Ascending aorta (tissue), 2 donors: Measurements from ENCODE around the gene LAMA3. TPM values are rescaled to one million over a fixed set of nuclear protein-coding genes. Genes with fewer than 3 reads are reported as not detected.
A peak's percentile ranks its signal among the peaks of the same experiment; 100 is the strongest.

ENCODE experiments used
- DNase-seq, 2 donors: peaks; one replicate each; pipeline ENCODE4 v3.0.0-alpha.2; 2019; ENCODE audit warnings: low spot score in 2 of 2
- H3K27ac ChIP-seq, 2 donors: fragments of 200-600 bp; sonication (generic); one replicate each; pipeline ENCODE4 v1.5.1; 2016 to 2017; ENCODE audit warnings: mild to moderate bottlenecking in 1 of 2
- H3K27me3 ChIP-seq: fragments of 200-600 bp; sonication (generic); one replicate; pipeline ENCODE4 v1.5.1; 2017
- H3K36me3 ChIP-seq, 2 donors: fragments of 200-600 bp; sonication (generic); one replicate each; pipeline ENCODE4 v1.5.1; 2016
- H3K4me1 ChIP-seq, 2 donors: fragments of 200-600 bp; sonication (generic); one replicate each; pipeline ENCODE4 v1.5.1; 2016 to 2017; ENCODE audit warnings: mild to moderate bottlenecking in 1 of 2
- H3K4me3 ChIP-seq, 2 donors: fragments of 200-600 bp; sonication (generic); one replicate each; pipeline ENCODE4 v1.5.1; 2016 to 2017; ENCODE audit warnings: mild to moderate bottlenecking in 1 of 2
- H3K9me3 ChIP-seq, 2 donors: fragments of 200-600 bp; sonication (generic); one replicate each; pipeline ENCODE4 v1.5.1; 2016
- CTCF ChIP-seq, 3 experiments: fragments of 200-600 bp in 2 of 3; fragments of 450-650 bp in 1 of 3; sonication (generic) in 2 of 3; IDR thresholded peaks; one replicate each; pipeline ENCODE4 v1.5.1; 2016 to 2019; ENCODE audit warnings: antibody characterized with exemption in 3 of 3, mild to moderate bottlenecking in 1 of 3, moderate library complexity in 1 of 3
- intact Hi-C: fragments of 100-400 bp; cut with DNase I; formaldehyde crosslinking; loops from one replicate; pipeline ENCODE4 v1.15.1; 2023
- total RNA-seq: library from RNA; depleted of rRNA; stranded (reverse); fragments of >200 nt; gene quantifications from one replicate; pipeline ENCODE4 v1.1.0, GENCODE V29; 2016

Gene LAMA3
- total RNA-seq, 1 donor from 2014 or later, result 27.2 TPM

DNA sequence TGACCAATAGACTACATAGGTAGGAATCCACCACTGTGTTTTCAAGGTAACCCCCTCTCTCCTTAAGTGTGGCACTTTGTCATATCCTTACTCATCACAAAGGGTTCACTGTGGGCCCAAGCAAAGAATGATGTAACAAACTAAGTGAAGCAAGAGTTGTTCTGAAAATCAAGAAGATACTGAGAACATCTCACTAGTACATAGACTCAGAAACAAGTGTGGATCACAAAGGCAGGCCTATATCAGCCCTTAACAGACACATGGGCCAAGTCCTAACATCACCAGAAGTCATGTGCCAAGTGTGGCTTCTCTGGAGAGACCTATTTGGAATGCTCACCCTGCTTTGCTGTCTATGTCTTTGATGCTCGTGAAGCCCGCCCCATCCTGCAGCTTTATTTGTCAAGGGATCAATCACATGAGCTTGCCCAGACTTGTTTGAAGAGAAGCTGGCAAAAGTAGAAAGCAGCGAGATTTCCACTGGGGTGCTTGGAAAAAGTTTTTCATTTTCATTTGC, 194.1 kb downstream of the LAMA3 start:
- DNase-seq, result no peak
- Histone ChIP-seq H3K4me3 (no peak overlapping the region), H3K27me3 (no peaks in the 10 kb centered on the region), H3K27ac (peak overlapping the region; percentile 77 to 85), H3K9me3 (no peaks in the 10 kb centered on the region), H3K4me1 (peaks cover 0 to 18% of the 10 kb centered on the region in 2 donors), H3K36me3 (no peaks in the 10 kb centered on the region)
- intact Hi-C loops, result no loop called here
- TF ChIP-seq CTCF (IDR thresholded peaks at IDR 0.05), result no peak

- DNase-seq, result no peak
- intact Hi-C loops, result loop anchor here (2.0 kb wide), 1 partner anchor 34 kb away; no protein-coding TSS in a partner anchor
- H3K36me3 ChIP-seq, result no peaks in the 10 kb centered on the region
- TF ChIP-seq CTCF (IDR thresholded peaks at IDR 0.05), result no peak
- H3K9me3 ChIP-seq, result no peaks in the 10 kb centered on the region
- no peaks in the 10 kb centered on the region for H3K27me3 ChIP-seq
- peak overlapping the region in 1 of 2 donors; percentile 15 for H3K4me3 ChIP-seq
- H3K27ac ChIP-seq, result peak overlapping the region; percentile 77 to 85
- peaks cover 0 to 18% of the 10 kb centered on the region in 2 donors for H3K4me1 ChIP-seq
These were observed 195.6 kb downstream of the LAMA3 start for GRCh38 chr18:23884681-23885375.

GRCh38 chr18:23885750-23886149, 196.5 kb downstream of the LAMA3 start:
- no peak overlapping the region for H3K27ac ChIP-seq
- DNase-seq, result no peak

DNA sequence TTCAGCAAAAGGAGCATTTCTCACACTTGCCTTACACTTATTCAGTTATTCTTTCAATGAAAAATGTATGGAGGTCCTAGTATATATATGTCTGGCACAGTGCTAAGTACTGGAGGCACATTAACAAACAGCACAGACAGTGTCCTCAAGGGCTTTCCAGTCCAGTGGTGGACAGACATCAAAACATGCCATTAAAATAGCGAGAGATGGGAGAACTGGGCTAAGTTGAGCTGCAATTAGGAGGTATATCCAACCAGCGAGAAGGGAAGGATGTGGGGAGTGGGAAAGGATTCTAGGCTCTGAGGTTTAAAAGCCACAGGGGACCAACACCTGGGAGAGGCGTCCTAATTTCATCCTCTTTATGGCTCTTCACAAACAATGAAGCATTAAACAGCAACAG, 197.8 kb downstream of the LAMA3 start:
- Histone ChIP-seq H3K27me3 (no peaks in the 10 kb centered on the region), H3K27ac (no peak overlapping the region), H3K9me3 (no peaks in the 10 kb centered on the region), H3K36me3 (no peaks in the 10 kb centered on the region), H3K4me3 (no peak overlapping the region), H3K4me1 (peaks cover 0 to 18% of the 10 kb centered on the region in 2 donors)
- TF ChIP-seq CTCF (IDR thresholded peaks at IDR 0.05), result no peak
- intact Hi-C loops, result no loop called here
- DNase-seq, result no peak

More at GRCh38 chr18:23885750-23886149, 196.5 kb downstream of the LAMA3 start:
- intact Hi-C loops, result loop anchor here (2.0 kb wide), 1 partner anchor 33 kb away; no protein-coding TSS in a partner anchor
- no peaks in the 10 kb centered on the region for H3K9me3 ChIP-seq
- no peaks in the 10 kb centered on the region for H3K36me3 ChIP-seq
- no peak for TF ChIP-seq CTCF (IDR thresholded peaks at IDR 0.05)
- no peak overlapping the region for H3K4me3 ChIP-seq
- H3K4me1 ChIP-seq, result peaks cover 0 to 18% of the 10 kb centered on the region in 2 donors
- no peaks in the 10 kb centered on the region for H3K27me3 ChIP-seq

DNA sequence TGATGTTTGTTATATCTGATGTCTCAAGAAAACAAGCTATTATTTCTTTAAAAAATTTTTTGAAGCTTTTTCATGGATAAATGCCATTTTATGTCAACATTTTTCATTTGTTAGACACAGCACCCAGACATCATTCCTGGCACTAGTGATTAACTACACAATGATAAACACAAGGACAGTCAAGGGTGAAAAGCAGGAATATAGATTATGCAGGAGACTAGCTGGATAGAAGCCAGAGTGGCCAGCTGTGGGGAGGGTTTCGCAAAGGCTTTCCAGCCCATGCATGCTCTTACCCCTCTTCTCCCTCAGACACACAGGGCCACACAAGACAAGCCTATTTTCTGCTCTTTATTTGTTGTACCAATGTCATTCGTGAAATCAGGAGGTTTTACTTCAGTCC, 198.2 kb downstream of the LAMA3 start:
- DNase-seq, result no peak
- no peaks in the 10 kb centered on the region for H3K27me3 ChIP-seq
- peaks cover 0 to 18% of the 10 kb centered on the region in 2 donors for H3K4me1 ChIP-seq
- no peak overlapping the region for H3K27ac ChIP-seq
- intact Hi-C loops, result no loop called here
- no peak overlapping the region for H3K4me3 ChIP-seq
- no peaks in the 10 kb centered on the region for H3K9me3 ChIP-seq
- TF ChIP-seq CTCF (IDR thresholded peaks at IDR 0.05), result no peak
- H3K36me3 ChIP-seq, result no peaks in the 10 kb centered on the region
